Activated naive CD8-positive, alpha-beta T cell treated with anti-CD3 and anti-CD28 coated beads for 36 hours (primary cell): ENCODE measurements around the gene ZNF609. TPM values are rescaled to one million over a fixed set of nuclear protein-coding genes. Genes with fewer than 3 reads are reported as not detected.

Experiments
- DNase-seq: peaks from one replicate; pipeline ENCODE4 v3.0.0; 2021
- H3K27ac Mint-ChIP-seq: one replicate; pipeline ENCODE4 v1.8.0; 2022; ENCODE audit warnings: mild to moderate bottlenecking, moderate library complexity, mixed read lengths
- H3K27me3 Mint-ChIP-seq: one replicate; pipeline ENCODE4 v1.8.0; 2022; ENCODE audit warnings: mild to moderate bottlenecking, mixed read lengths
- H3K36me3 Mint-ChIP-seq: one replicate; pipeline ENCODE4 v1.8.0; 2021; ENCODE audit warnings: mild to moderate bottlenecking, mixed read lengths
- H3K4me1 Mint-ChIP-seq: one replicate; pipeline ENCODE4 v1.8.0; 2021; ENCODE audit warnings: mixed read lengths
- H3K4me3 Mint-ChIP-seq: one replicate; pipeline ENCODE4 v1.8.0; 2022; ENCODE audit warnings: mild to moderate bottlenecking, moderate library complexity, mixed read lengths
- H3K9me3 Mint-ChIP-seq: one replicate; pipeline ENCODE4 v1.8.0; 2022; ENCODE audit warnings: mixed read lengths
- total RNA-seq, 2 experiments: library from RNA; stranded (reverse); gene quantifications; one replicate each; pipeline ENCODE4 v1.2.3, GENCODE V29; 2021

ZNF609 gene
- total RNA-seq, 2 experiments from 2014 or later: 32.4 to 35.3 TPM

DNA sequence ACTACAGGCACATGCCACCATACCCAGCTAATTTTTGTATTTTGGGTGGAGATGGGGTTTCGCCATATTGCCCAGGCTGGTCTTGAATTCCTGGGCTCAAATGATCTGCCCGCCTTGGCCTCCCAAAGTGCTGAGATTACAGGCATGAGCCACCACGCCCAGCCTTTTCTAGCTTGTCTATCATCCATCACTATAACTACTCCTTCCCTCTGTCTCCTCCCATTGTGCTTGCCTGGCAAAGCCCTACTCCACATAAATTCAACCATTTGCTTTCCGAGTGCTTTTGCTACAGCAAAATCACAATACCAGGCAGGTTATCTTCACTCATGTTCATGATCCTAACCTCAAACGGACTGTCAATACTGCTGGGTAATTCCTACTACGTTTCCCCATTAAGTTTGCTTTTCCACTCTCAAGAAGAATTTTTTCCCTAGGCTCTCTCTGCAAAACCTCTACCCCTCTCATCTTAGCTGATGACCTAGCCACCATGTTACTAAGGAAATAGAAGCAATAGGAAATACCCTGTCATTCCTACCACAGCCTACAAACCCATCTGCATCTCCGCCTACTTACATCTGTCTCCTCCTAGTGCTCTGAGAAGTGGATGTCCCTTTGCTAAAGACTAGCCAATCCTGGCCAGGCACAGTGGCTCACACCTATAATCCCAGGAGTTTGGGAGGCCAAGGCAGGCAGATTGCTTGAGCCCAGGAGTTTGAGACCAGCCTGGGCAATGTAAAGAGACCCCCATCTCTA lies 250.5 kb downstream of the ZNF609 start:
- Mint-ChIP-seq H3K27ac (no peak overlapping the region), H3K4me1 (no peaks in the 10 kb centered on the region), H3K4me3 (no peak overlapping the region), H3K9me3 (no peaks in the 10 kb centered on the region), H3K27me3 (no peaks in the 10 kb centered on the region), H3K36me3 (no peaks in the 10 kb centered on the region)
- no peak for DNase-seq

DNA sequence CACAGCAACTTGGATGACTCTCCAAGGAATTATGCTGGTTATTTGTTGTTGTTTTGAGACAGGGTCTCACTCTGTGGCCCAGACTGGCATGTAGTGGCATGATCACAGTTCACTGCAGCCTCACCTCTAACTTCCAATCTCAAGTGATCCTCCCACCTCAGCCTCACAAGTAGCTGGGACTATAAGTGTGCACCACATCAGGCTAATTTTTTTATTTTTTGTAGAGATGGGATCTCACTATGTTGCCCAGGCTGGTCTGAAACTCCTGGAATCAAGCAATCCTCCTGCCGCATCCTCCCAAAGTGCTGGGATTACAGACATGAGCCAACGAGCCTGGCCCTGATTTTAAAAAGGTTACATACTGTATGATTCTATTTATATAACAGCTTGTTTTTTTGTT lies 252.0 kb downstream of the ZNF609 start:
- H3K36me3 Mint-ChIP-seq: no peaks in the 10 kb centered on the region
- H3K4me1 Mint-ChIP-seq: peaks cover 5% of the 10 kb centered on the region
- no peaks in the 10 kb centered on the region for H3K9me3 Mint-ChIP-seq
- no peak for DNase-seq
- no peak overlapping the region for H3K27ac Mint-ChIP-seq
- no peak overlapping the region for H3K4me3 Mint-ChIP-seq
- no peaks in the 10 kb centered on the region for H3K27me3 Mint-ChIP-seq

- Mint-ChIP-seq H3K36me3 (no peaks in the 10 kb centered on the region), H3K4me1 (peaks cover 14% of the 10 kb centered on the region), H3K27ac (no peak overlapping the region), H3K4me3 (no peak overlapping the region), H3K27me3 (no peaks in the 10 kb centered on the region), H3K9me3 (no peaks in the 10 kb centered on the region)
- no peak for DNase-seq
Observed at GRCh38 chr15:64713592-64713991, 253.2 kb downstream of the ZNF609 start.

- Mint-ChIP-seq H3K4me1 (peaks cover 15% of the 10 kb centered on the region), H3K36me3 (no peaks in the 10 kb centered on the region), H3K4me3 (no peak overlapping the region)
Observed at GRCh38 chr15:64716452-64716851, 256.1 kb downstream of the ZNF609 start.

DNA sequence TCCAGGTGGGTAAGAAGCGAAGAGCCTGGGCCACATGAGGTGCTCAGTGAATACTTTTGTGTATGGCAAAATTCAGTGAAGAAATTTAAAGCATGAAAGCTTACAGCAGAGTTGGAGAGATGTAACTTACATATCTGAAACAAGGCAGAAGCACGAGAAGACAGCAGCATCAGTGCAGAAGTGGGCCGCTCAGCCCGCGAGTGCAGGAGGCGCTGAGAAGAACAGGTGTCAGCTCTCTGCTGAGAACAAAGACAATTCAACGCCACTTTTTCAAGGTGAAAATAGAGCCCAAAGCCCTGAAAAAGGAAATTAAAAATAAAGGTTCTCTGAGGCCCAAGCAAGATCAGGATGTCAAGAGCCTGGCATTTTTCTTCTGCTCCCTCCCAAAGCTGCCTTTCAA lies 256.8 kb downstream of the ZNF609 start:
- Mint-ChIP-seq H3K27ac (no peak overlapping the region), H3K36me3 (no peaks in the 10 kb centered on the region), H3K4me1 (peaks cover 15% of the 10 kb centered on the region), H3K27me3 (no peaks in the 10 kb centered on the region), H3K9me3 (no peaks in the 10 kb centered on the region), H3K4me3 (no peak overlapping the region)
- DNase-seq: no peak

More at GRCh38 chr15:64716452-64716851, 256.1 kb downstream of the ZNF609 start:
- Mint-ChIP-seq H3K27ac (no peak overlapping the region), H3K9me3 (no peaks in the 10 kb centered on the region), H3K27me3 (no peaks in the 10 kb centered on the region)
- DNase-seq: no peak

GRCh38 chr15:64717735-64718495 lies 257.5 kb downstream of the ZNF609 start:
- no peak for DNase-seq
- Mint-ChIP-seq H3K4me3 (no peak overlapping the region), H3K9me3 (no peaks in the 10 kb centered on the region), H3K36me3 (no peaks in the 10 kb centered on the region), H3K27ac (peak overlapping the region; percentile 39), H3K4me1 (peaks cover 15% of the 10 kb centered on the region), H3K27me3 (no peaks in the 10 kb centered on the region)

DNA sequence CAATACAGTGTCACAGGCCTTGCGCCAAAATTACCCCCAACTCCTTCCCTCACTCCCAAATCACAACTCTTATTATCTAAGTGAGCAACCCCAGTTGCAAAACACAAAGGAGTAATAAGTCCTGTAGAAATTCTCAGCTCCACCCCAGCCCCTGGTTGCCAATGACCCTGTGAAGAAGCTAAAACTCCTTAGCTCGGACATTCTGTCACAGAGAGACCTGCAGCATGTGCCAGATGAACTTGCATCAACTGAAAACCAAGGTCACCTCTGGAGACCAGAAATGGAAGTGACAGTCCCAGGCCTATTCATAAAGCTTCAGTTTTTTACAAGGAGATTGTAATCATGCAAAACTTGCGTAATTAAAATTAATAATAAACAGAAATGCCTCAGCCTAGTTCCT lies 259.8 kb downstream of the ZNF609 start:
- no peak overlapping the region for H3K4me3 Mint-ChIP-seq
- H3K27ac Mint-ChIP-seq: no peak overlapping the region
- DNase-seq: no peak
- no peaks in the 10 kb centered on the region for H3K27me3 Mint-ChIP-seq
- H3K36me3 Mint-ChIP-seq: no peaks in the 10 kb centered on the region
- H3K4me1 Mint-ChIP-seq: peaks cover 15% of the 10 kb centered on the region
- no peaks in the 10 kb centered on the region for H3K9me3 Mint-ChIP-seq

GRCh38 chr15:64730151-64730550 lies 269.8 kb downstream of the ZNF609 start:
- Mint-ChIP-seq H3K4me1 (peaks cover 3% of the 10 kb centered on the region), H3K4me3 (no peak overlapping the region), H3K36me3 (no peaks in the 10 kb centered on the region)

DNA sequence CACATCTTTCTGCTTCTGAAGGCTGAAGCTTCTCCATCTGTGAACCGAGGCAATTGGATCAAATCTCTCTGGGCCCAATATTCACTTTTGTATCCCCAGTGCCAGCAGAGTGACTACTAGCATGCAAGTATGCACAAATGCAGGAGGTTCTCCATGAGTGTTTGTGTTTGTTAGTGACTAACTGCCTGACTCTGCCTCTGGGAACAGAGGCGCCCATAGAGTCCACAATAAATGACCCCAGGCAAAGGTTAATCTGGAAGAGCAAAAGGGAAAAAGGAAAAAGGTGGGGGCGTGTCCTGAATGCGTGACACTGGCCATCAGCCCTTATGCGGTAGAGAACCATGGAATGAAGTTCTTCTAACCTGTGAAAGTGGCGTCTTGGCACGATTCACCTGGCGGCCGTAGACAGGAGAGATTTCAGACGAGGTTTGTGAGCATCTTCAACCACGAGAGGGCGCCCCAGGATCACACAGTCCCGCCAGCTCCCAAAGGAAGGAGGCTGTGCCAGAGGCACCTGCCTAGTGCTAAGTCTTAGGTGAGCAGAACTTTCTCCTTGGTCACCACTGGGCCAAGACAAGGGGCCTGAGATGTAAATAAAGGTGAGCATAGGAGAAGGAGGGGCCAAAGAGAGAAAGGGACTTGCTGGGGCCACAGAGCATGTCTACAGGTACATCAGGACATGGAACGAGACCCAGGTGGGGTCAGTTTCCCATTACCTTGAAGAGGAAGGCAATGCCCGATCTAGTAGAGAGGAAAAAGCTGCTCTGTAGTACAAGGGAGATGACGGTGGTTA lies 270.8 kb downstream of the ZNF609 start:
- peak; percentile 75 for DNase-seq
- Mint-ChIP-seq H3K27me3 (no peaks in the 10 kb centered on the region), H3K9me3 (no peaks in the 10 kb centered on the region), H3K27ac (no peak overlapping the region), H3K4me1 (peaks cover 3% of the 10 kb centered on the region), H3K4me3 (peak overlapping the region; percentile 14), H3K36me3 (no peaks in the 10 kb centered on the region)

More at GRCh38 chr15:64730151-64730550, 269.8 kb downstream of the ZNF609 start:
- H3K9me3 Mint-ChIP-seq: no peaks in the 10 kb centered on the region
- no peak overlapping the region for H3K27ac Mint-ChIP-seq
- H3K27me3 Mint-ChIP-seq: no peaks in the 10 kb centered on the region
- no peak for DNase-seq

DNA sequence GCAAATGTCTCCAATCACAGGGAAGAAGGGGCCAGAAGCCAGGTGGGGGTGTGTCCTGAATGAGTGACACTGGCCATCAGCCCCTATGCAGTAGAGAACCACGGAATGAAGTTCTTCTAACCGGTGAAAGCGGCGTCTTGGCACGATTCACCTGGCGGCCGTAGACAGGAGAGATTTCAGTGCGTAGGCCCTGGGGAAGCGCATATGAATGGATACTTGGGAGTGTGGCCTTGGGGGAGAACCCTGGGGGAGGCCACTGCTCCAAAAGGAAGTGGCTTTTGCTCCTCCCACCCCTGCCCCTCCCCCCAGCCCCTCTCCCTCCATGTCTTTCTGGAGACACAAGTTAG lies 271.4 kb downstream of the ZNF609 start:
- no peak overlapping the region for H3K4me3 Mint-ChIP-seq
- H3K9me3 Mint-ChIP-seq: no peaks in the 10 kb centered on the region
- DNase-seq: no peak
- no peak overlapping the region for H3K27ac Mint-ChIP-seq
- H3K27me3 Mint-ChIP-seq: no peaks in the 10 kb centered on the region
- peaks cover 3% of the 10 kb centered on the region for H3K4me1 Mint-ChIP-seq
- no peaks in the 10 kb centered on the region for H3K36me3 Mint-ChIP-seq

DNA sequence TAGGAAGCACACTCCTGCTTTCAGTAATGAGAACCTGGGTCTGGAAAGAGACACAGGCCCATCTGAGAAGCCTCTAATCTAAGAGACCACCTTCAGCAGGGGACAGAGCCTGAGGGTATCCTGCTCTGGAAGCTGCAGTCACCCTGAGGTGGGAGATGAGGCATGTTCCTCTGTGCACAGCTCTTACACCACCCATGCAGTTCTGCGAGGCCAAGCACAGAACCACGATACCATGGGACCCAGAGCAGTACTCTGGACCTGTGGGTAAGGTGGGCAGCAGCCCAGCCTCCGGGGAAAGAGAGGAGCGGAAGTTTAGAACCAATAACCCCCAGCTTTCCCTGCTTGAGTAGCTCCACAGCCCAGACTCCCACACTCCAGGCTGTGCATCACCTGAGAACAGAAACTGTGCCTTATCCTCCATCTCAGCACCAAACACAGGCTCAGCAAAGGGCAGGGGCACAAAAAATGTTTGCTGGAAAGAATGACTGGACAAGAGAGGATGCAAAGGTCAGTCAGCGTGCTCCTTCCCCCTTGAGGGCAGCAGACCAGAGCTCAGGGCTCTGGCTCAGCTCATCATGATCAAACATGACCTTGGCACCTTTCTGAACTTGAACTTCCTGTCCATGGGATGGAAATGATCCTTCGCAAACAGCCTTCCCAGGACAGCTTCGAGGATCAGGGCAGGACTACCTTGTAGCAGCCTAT lies 271.9 kb downstream of the ZNF609 start:
- Mint-ChIP-seq H3K4me3 (no peak overlapping the region), H3K27me3 (no peaks in the 10 kb centered on the region), H3K27ac (no peak overlapping the region), H3K9me3 (no peaks in the 10 kb centered on the region), H3K36me3 (no peaks in the 10 kb centered on the region), H3K4me1 (peaks cover 3% of the 10 kb centered on the region)
- DNase-seq: no peak

Other genes starting within 250 kb of the ZNF609 start
- 10 to 100 TPM; 17.5 to 19.2 TPM for gene CSNK1G1, start 104.4 kb upstream of the ZNF609 start, total RNA-seq
- gene PCLAF, start 79.1 kb upstream of the ZNF609 start, total RNA-seq: 100 to 1,000 TPM; 126 to 134 TPM
- gene TRIP4, start 72.7 kb upstream of the ZNF609 start, total RNA-seq: 10 to 100 TPM; 18.0 to 18.4 TPM